ENCODE data around the gene BTBD9. TPM values are rescaled to one million over a fixed set of nuclear protein-coding genes. Genes with fewer than 3 reads are reported as not detected.
"Not testable (repeated sequence)": the region's sequence is repeated elsewhere in the genome, so short reads cannot be mapped to it uniquely, and the experiment has no call there.

BTBD9 gene
- total RNA-seq, 2 experiments from 2014 or later = 8.8 to 9.2 TPM

DNA sequence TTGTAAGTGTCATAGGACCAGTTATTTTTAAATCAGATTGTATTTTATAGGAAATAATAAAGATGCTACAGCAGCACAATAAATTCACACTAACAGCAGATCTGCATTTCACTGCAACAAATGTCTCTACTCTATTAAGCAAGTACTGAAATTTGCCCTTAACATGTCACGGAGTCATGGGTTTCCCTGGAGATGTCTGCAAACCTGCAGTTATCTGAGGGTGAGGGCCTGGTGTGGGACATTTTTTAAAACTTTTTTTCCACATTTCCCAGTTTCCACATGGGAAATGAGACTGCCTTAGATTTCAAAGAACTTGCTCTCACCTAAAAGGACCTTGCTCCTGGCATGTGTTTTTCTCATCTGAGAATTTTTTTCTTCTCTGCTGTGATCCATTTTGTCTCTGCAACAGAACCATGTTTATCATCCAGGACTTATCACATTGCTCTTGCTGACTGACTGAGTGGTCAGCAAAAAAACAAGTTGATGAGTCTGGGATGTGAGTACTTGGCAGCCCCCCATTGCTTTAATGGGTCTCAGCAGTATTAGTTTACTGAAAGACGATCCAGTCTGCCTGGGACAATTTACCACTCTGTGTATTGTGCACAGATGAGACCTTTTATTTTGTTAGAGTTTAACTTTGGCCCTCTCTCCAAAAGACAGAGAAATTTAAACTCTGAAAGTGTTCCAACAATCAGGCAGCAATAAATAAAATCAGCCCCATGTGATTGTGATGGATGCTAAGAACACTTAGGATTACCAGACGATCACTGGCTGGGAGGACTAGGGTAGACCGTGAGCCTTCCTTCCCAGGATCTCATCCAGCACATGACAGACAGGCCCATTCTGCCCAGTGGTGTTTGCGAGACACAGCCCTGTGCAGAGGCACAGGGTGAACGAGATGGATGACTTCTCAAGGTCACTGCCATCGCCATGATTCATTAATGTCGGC is 268.8 kb downstream of the BTBD9 start:
- POLR2A ChIA-PET = no interaction called here

DNA sequence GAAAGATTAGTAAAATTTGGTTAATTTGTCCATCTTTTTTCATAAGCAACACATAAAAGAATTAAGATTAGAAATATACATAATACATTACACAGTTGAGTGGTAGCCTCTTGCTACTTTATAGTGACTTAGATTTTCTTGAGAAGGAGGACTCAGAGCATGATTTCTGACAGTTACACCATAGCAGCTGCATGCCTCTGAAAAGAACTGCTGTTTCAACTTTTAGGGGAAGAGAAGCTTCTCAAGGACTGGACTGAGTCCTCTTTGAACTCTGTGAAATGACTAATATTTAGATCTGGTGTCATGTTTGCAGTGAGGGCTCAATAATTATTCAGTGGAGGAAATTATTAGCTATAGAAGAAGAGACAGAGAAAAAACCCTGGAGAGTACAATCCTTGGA is 272.5 kb downstream of the BTBD9 start:
- CTCF ChIA-PET = interaction anchor here (1.2 kb wide), 1 partner anchor 14 kb away, joined by 3 read pairs; no protein-coding TSS in a partner anchor
- POLR2A ChIA-PET = no interaction called here

More for the DNA sequence above, 268.8 kb downstream of the BTBD9 start:
- CTCF ChIA-PET = no interaction called here

DNA sequence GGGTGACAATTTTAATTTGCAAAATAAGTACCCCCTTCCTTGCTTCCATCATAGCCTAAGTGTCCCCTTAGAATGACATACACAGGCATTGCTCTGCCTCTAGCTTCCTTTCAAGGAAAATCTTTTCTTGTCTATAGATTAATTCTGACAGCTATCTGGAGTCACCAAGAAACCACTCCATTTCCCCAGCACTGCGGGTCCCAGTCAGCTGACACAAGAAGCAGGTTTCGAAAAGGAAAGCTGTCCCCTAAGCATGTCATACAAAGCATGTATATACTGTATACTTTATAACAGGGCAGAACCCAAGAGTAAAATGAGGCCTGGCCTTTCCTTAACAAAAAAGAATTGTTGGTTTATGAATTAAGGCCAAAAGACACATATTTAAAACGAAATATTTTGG is 273.5 kb downstream of the BTBD9 start:
- POLR2A ChIA-PET = no interaction called here

DNA sequence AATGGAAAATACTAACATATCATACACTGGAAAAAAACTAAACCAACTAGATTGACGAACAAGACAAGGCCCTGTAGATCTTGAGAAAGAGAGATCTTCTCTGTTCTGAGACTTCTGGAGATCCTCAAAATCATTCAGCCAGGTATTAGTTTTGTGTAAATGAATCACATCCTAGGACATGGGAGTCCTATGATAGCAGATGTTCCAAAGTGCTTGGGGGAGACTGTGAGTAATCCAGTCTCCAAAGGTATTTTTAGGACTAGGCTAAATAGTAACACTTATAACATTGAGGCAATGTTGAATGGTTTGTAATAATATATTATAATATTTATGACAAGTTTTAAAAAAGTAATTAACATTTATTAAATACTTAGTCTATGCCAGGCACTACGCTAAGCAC is 275.0 kb downstream of the BTBD9 start:
- ChIA-PET POLR2A (no interaction called here), CTCF (no interaction called here)

More for the DNA sequence above, 273.5 kb downstream of the BTBD9 start:
- CTCF ChIA-PET = no interaction called here

- CTCF ChIA-PET = no interaction called here
- POLR2A ChIA-PET = no interaction called here
Observed at GRCh38 chr6:38364127-38364526, 275.6 kb downstream of the BTBD9 start.

DNA sequence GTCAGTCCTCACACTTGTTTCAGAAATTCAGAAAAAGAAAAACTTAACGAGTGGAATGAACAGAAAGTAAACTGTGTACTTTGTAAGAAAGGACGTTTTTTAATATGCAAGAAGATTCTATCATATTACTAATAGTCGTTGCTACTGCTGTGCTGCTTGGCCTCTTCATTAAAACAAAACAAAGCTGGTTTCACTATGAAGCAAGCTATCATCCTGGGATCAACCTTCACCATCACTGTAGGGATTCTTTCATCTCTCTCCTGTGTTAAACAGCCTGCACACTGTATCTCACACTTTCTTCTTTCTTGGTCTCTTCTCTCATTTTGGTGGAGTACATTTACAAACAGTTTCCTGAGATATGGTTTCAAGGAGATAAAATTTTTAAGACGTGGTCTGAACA is 284.2 kb downstream of the BTBD9 start:
- ChIA-PET CTCF (no interaction called here), POLR2A (no interaction called here)

- CTCF ChIA-PET = no interaction called here
- POLR2A ChIA-PET = no interaction called here
Observed at GRCh38 chr6:38354905-38355304, 284.8 kb downstream of the BTBD9 start.

GRCh38 chr6:38354037-38354381 is 285.7 kb downstream of the BTBD9 start:
- ChIA-PET POLR2A (no interaction called here), CTCF (no interaction called here)

DNA sequence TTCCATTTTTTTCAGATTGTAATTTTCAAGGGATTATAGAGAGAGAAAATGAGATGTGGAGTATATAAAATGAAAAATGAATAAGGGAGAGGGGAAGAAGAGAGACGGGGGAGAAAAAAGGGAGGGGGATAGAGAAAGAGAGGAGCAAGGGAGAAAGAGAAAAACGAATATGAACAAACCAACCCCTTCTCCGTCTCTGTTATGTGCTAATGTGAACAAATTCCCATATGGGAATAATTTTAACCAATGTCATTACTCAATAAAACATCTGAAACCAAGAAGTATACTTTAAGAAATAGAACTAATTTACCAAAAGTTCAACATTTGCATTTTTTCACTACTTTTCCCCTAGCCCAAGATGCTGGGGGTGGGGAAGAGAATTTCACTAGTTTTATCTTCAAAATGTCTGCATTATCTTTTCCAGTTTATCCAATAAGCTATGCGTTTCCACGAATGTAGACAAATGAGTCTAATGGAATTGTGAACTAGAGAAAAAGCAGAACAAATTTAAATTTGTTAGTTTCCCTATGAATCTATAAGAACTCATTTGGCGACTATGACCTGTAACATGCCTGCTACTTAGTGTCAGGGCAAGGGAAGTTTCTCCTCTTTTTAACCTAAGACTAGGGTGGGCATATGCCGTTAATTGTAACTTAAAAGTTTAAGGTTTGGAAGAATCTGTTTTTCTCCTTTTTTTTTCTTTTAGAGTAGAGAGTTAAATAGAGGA is 286.3 kb downstream of the BTBD9 start:
- ChIA-PET CTCF (interaction anchor here (0.5 kb wide), 1 partner anchor 143 kb away, joined by 3 read pairs; no protein-coding TSS in a partner anchor), POLR2A (no interaction called here)

DNA sequence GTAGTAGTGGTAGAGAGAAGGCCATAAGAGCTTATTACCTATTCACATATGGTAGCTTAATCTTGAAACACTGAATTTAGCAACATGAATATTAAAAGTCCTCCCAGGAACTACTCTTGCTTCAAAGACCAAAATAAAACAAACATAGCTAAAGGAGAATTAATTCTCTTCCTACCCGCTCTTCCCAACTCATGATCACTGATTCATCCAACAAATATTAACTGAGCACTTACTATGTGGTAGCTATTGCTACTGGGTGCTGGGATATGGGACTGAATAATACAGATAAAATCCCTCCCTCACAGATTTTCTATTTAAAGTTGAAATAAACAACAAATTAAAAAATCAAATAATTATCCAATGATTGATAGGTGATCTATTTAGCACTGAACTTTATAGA is 287.1 kb downstream of the BTBD9 start:
- ChIA-PET POLR2A (no interaction called here), CTCF (no interaction called here)

GRCh38 chr6:38350942-38351341 is 288.8 kb downstream of the BTBD9 start:
- ChIA-PET POLR2A (no interaction called here), CTCF (no interaction called here)

DNA sequence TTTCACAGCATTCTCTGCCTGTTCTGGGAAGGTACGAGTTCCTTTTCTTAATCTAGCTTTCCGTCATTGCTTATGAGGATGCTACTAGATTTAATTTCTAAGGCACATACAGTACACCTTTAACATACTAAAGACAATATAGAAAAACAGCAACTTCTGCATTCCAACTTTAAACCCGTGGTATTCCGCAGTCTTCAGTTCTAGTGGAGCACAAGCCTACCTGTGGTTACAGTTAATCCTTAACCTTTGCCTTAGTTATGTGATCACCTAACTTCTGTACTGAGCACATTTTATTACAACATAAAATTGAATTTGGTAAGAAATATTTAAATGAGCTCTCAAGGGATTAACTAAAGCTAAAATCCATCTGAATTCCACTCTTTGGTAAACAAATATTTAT is 289.5 kb downstream of the BTBD9 start:
- CTCF ChIA-PET = no interaction called here

DNA sequence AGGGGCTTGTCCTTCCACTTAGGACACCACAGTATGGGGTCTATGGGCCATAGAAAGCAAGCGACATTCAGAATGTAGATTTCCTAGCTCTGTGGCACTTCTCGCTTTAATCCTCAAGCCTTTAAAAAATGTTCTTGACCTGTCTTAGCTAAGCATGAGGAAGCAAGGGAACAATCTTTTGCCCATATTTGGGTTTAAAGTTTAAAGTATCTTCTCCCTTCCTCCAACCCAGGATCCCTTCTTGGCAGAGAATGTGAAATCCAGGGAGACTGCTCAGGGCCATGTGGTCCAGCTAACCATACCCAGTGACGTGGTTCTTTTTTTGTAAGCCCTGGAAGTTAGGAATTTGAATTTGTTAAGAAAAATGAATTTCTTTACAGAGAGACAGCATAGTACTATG is 289.9 kb downstream of the BTBD9 start:
- ChIA-PET CTCF (no interaction called here), POLR2A (no interaction called here)

More for the DNA sequence above, 289.5 kb downstream of the BTBD9 start:
- POLR2A ChIA-PET = no interaction called here

DNA sequence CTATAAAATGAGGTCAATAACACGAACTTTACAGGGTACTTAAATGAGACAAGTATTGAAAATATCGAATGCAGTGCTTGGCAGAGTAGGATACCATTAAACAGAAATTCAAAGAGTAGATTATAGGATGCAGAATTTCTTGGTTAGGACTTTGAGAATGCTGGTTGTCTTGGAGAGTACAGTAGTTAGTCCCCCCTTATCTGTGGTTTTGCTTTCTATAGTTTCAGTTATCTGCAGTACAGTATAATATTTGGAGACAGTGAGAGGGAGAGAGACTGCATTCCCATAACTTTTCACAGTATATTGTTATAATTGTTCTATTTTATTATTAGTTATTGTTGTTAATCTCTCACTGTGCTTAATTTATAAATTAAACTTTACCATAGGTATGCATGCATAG is 290.5 kb downstream of the BTBD9 start:
- ChIA-PET CTCF (no interaction called here), POLR2A (no interaction called here)

DNA sequence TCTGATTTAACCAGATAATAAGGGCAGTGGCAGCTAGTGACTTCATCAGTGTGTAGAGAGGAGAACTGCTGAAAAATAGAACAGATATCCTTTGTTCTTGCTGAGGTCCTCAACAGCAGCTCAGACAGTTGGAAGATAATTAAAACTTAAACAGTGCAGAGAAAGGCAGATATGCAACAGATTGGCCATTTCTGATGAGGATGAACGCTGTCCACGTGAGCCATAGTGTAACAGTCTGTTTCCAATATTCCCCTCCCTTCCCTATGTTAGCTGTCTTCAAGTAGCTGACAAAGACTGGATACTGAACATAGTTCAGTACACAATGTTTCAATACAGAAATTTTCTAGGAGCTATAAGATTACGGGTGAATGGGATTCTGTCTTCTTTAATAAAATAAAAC is 291.4 kb downstream of the BTBD9 start:
- CTCF ChIA-PET = no interaction called here
- POLR2A ChIA-PET = no interaction called here

DNA sequence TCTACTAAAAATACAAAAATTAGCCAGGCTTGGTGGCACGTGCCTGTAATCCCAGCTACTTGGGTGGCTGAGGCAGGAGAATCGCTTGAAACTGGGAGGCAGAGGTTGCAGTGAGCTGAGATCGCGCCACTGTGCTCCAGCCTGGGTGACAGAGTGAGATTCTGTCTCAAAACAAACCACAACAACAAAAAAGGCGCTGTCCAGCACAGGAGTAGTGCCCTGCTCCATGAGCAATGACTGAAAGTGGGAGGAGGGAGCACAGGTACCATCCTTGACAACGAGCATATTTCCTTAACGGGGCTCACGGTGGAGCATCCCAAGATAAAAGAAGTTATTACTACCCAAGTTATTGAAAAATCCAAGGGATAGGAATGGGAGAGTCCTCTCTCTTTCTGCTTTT is 291.9 kb downstream of the BTBD9 start:
- CTCF ChIA-PET, POLR2A ChIA-PET: not testable (repeated sequence)

- POLR2A ChIA-PET = no interaction called here
- CTCF ChIA-PET = no interaction called here
Observed at GRCh38 chr6:38346291-38347079, 293.2 kb downstream of the BTBD9 start.

GRCh38 chr6:38345586-38345985 is 294.1 kb downstream of the BTBD9 start:
- ChIA-PET CTCF (no interaction called here), POLR2A (no interaction called here)

- POLR2A ChIA-PET = no interaction called here
- CTCF ChIA-PET = no interaction called here
Observed at GRCh38 chr6:38341496-38341895, 298.2 kb downstream of the BTBD9 start.

DNA sequence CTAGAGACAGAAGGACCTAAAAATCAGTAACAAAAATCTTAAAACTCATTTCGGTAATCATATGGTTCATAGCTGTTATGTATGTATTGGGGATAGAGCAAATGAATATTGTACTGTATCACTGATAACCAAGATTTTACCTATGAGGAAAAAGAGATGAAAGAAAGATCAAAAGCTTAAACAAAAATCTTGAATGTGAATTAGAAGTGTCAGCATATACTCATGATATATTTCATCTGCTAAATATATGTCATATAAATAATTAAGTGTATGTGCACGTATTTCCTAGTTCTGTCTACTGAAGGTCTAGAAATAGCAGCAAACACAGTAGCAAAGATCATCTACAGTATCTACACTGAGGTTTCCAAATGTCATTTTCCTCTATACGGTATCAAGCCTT is 299.8 kb downstream of the BTBD9 start:
- POLR2A ChIA-PET = no interaction called here

More for the DNA sequence above, 299.8 kb downstream of the BTBD9 start:
- CTCF ChIA-PET = no interaction called here
